ENCODE data around the gene PKNOX2.

Gene PKNOX2

GRCh38 chr11:125348141-125348651, 183.6 kb downstream of the PKNOX2 start:
- Histone ChIP-seq H3K9ac (ENCODE audit: low read depth, low read length) (no peak overlapping the region), H3K27ac (ENCODE audit: low read length) (no peak overlapping the region), H3K36me3 (ENCODE audit: insufficient read depth, low read length) (no peaks in the 10 kb centered on the region), H3K9me3 (ENCODE audit: insufficient read depth, low read length, severe bottlenecking) (no peaks in the 10 kb centered on the region), H3K4me3 (ENCODE audit: low read depth in 1 of 2, low read length in 2 of 2) (no peak overlapping the region), H3K79me2 (ENCODE audit: insufficient read depth, low read length) (no peaks in the 10 kb centered on the region), H3K27me3 (ENCODE audit: insufficient read depth, low read length, poor library complexity) (peaks cover 5% of the 10 kb centered on the region), H4K20me1 (ENCODE audit: insufficient read depth, low read length) (no peaks in the 10 kb centered on the region), H2AFZ (ENCODE audit: low read depth, low read length) (no peak overlapping the region), H3K4me2 (ENCODE audit: insufficient read depth, low read length) (no peak overlapping the region), H3K4me1 (ENCODE audit: insufficient read depth, low read length) (no peaks in the 10 kb centered on the region)
- TF ChIP-seq EZH2 (IDR thresholded peaks at IDR 0.05; ENCODE audit: borderline replicate concordance, low read depth, low read length, severe bottlenecking) = no peak
- TF ChIP-seq CTCF (IDR thresholded peaks at IDR 0.05; ENCODE audit: borderline replicate concordance, extremely low read depth, low read length, poor library complexity, severe bottlenecking) = no peak
- DNase-seq (no peak), ATAC-seq (ENCODE audit: insufficient read depth, low read depth) (no peak)

- H3K79me2 ChIP-seq (ENCODE audit: insufficient read depth, low read length) = no peaks in the 10 kb centered on the region
- no peaks in the 10 kb centered on the region for H3K9me3 ChIP-seq (ENCODE audit: insufficient read depth, low read length, severe bottlenecking)
- H3K4me3 ChIP-seq (ENCODE audit: low read depth in 1 of 2, low read length in 2 of 2) = no peak overlapping the region
- peak; percentile 75 for ATAC-seq (ENCODE audit: insufficient read depth, low read depth)
- H3K9ac ChIP-seq (ENCODE audit: low read depth, low read length) = no peak overlapping the region
- H3K27ac ChIP-seq (ENCODE audit: low read length) = no peak overlapping the region
- H3K4me1 ChIP-seq (ENCODE audit: insufficient read depth, low read length) = no peaks in the 10 kb centered on the region
- no peak overlapping the region for H3K4me2 ChIP-seq (ENCODE audit: insufficient read depth, low read length)
- TF ChIP-seq EZH2 (IDR thresholded peaks at IDR 0.05; ENCODE audit: borderline replicate concordance, low read depth, low read length, severe bottlenecking) (no peak), CTCF (IDR thresholded peaks at IDR 0.05; ENCODE audit: borderline replicate concordance, extremely low read depth, low read length, poor library complexity, severe bottlenecking) (peak; percentile 90)
- DNase-seq = peak; percentile 52
- H2AFZ ChIP-seq (ENCODE audit: low read depth, low read length) = no peak overlapping the region
- H3K36me3 ChIP-seq (ENCODE audit: insufficient read depth, low read length) = no peaks in the 10 kb centered on the region
- H4K20me1 ChIP-seq (ENCODE audit: insufficient read depth, low read length) = no peaks in the 10 kb centered on the region
- peaks cover 5% of the 10 kb centered on the region for H3K27me3 ChIP-seq (ENCODE audit: insufficient read depth, low read length, poor library complexity)
Measured at GRCh38 chr11:125348674-125349309, 184.2 kb downstream of the PKNOX2 start.

- Histone ChIP-seq H3K4me1 (ENCODE audit: insufficient read depth, low read length) (no peaks in the 10 kb centered on the region), H3K4me2 (ENCODE audit: insufficient read depth, low read length) (no peak overlapping the region), H3K27me3 (ENCODE audit: insufficient read depth, low read length, poor library complexity) (peaks cover 5% of the 10 kb centered on the region), H4K20me1 (ENCODE audit: insufficient read depth, low read length) (no peaks in the 10 kb centered on the region), H3K36me3 (ENCODE audit: insufficient read depth, low read length) (no peaks in the 10 kb centered on the region), H3K79me2 (ENCODE audit: insufficient read depth, low read length) (no peaks in the 10 kb centered on the region), H3K27ac (ENCODE audit: low read length) (no peak overlapping the region), H3K9me3 (ENCODE audit: insufficient read depth, low read length, severe bottlenecking) (no peaks in the 10 kb centered on the region), H2AFZ (ENCODE audit: low read depth, low read length) (no peak overlapping the region), H3K9ac (ENCODE audit: low read depth, low read length) (no peak overlapping the region), H3K4me3 (ENCODE audit: low read depth in 1 of 2, low read length in 2 of 2) (no peak overlapping the region)
- ATAC-seq (ENCODE audit: insufficient read depth, low read depth) (no peak), DNase-seq (no peak)
- TF ChIP-seq CTCF (IDR thresholded peaks at IDR 0.05; ENCODE audit: borderline replicate concordance, extremely low read depth, low read length, poor library complexity, severe bottlenecking) = no peak
- TF ChIP-seq EZH2 (IDR thresholded peaks at IDR 0.05; ENCODE audit: borderline replicate concordance, low read depth, low read length, severe bottlenecking) = no peak
Measured at GRCh38 chr11:125350206-125351032, 185.9 kb downstream of the PKNOX2 start.
